HepG2 (cell line): ENCODE data around the gene LDLRAD4. TPM values are rescaled to one million over a fixed set of nuclear protein-coding genes. Genes with fewer than 3 reads are reported as not detected.

Source experiments
- ATAC-seq: fragments of 200-7000 bp; cut with Tn5 transposase; 3 replicates; pipeline ENCODE4 v1.9.1; 2020; ENCODE audit warnings: mild to moderate bottlenecking, moderate library complexity
- BruUV-seq: library from RNA; stranded (reverse); fragments of 400-500 nt; replicated peaks from 2 replicates; lab custom pipeline; 2021; lab: Mats Ljungman, UMichigan
- CTCF ChIA-PET: fragments of 300-600 bp; formaldehyde crosslinking; extraction: SDS; loops from one replicate; lab custom pipeline; 2021; ENCODE audit warnings: low total read pairs, inconsistent platforms, low intra/inter-chr PET ratio; lab: Yijun Ruan, JAX
- POLR2A ChIA-PET: fragments of 350-600 bp; sonication (Branson Sonifier 250); formaldehyde crosslinking; loops from one replicate; lab custom pipeline; 2020; ENCODE audit warnings: antibody characterized with exemption, inconsistent platforms; lab: Yijun Ruan, JAX
- DNase-seq: peaks from one replicate; pipeline ENCODE4 v3.0.0-alpha.2; 2015; ENCODE audit warnings: low spot score
- FAIRE-seq: peaks from 3 replicates; lab custom pipeline; 2011; peaks lifted over from hg19 to GRCh38; lab: Jason Lieb, UNC
- H2AFZ ChIP-seq: one replicate; pipeline ENCODE4 v1.6.1; 2011; ENCODE audit warnings: low read length, inconsistent platforms
- H3K27ac ChIP-seq: fragments of 300-600 bp; 3 replicates; pipeline ENCODE4 v1.8.0; 2011; ENCODE audit warnings: mixed run types, mild to moderate bottlenecking, mixed read lengths, low read length, inconsistent platforms; ENCODE audit not compliant: insufficient read depth; ENCODE audit errors: extremely low read length
- H3K27me3 ChIP-seq, 2 experiments: fragments of 200-600 bp in 1 of 2; 2 replicates in 1 of 2; 3 replicates in 1 of 2; pipeline versions ENCODE4 v1.6.0 to v1.8.0; 2011; ENCODE audit warnings: low read length in 2 of 2, mild to moderate bottlenecking in 2 of 2, moderate library complexity in 2 of 2, inconsistent platforms in 1 of 2; ENCODE audit not compliant: insufficient read depth in 2 of 2, control insufficient read depth in 1 of 2
- H3K36me3 ChIP-seq, 2 experiments: fragments of 200-600 bp in 1 of 2; replicated peaks in 1 of 2; 2 replicates in 1 of 2; 3 replicates in 1 of 2; pipeline versions ENCODE4 v1.5.1 to v1.8.0; 2011; ENCODE audit warnings: low read length in 2 of 2, inconsistent platforms in 1 of 2; ENCODE audit not compliant: insufficient read depth in 2 of 2, control insufficient read depth in 1 of 2
- H3K4me1 ChIP-seq: 2 replicates; pipeline ENCODE4 v1.5.1; 2012; ENCODE audit warnings: low read length, inconsistent platforms; ENCODE audit not compliant: insufficient read depth
- H3K4me2 ChIP-seq: 2 replicates; pipeline ENCODE4 v1.6.0; 2011; ENCODE audit warnings: low read depth, low read length, inconsistent platforms
- H3K4me3 ChIP-seq, 3 experiments: fragments of 200-600 bp in 1 of 3; sonication (generic), shearing (Covaris generic) in 1 of 3; replicated peaks in 1 of 3; 2 replicates each; pipeline ENCODE4 v1.5.1; 2011 to 2016; ENCODE audit warnings: low read length in 3 of 3, inconsistent platforms in 2 of 3, low read depth in 2 of 3, mild to moderate bottlenecking in 2 of 3, control low read depth in 1 of 3, mixed read lengths in 1 of 3; ENCODE audit not compliant: insufficient read depth in 1 of 3
- H3K79me2 ChIP-seq: one replicate; pipeline ENCODE4 v1.6.1; 2011; ENCODE audit warnings: low read length, inconsistent platforms; ENCODE audit not compliant: insufficient read depth
- H3K9ac ChIP-seq: 2 replicates; pipeline ENCODE4 v1.6.0; 2011; ENCODE audit warnings: mild to moderate bottlenecking, low read depth, low read length, inconsistent platforms; ENCODE audit not compliant: insufficient read depth
- H3K9me3 ChIP-seq: 2 replicates; pipeline ENCODE4 v1.5.1; 2012; ENCODE audit warnings: mild to moderate bottlenecking, low read length
- H4K20me1 ChIP-seq: 2 replicates; pipeline ENCODE4 v1.6.0; 2011; ENCODE audit warnings: inconsistent platforms, mild to moderate bottlenecking, low read length, moderate library complexity; ENCODE audit not compliant: insufficient read depth
- ATAD3A ChIP-seq: sonication (generic); formaldehyde crosslinking; IDR thresholded peaks from 2 replicates; pipeline ENCODE4 v1.4.0; 2020; ENCODE audit warnings: missing genetic modification reagents
- ATF7 ChIP-seq, 2 experiments: fragments of 450-650 bp in 1 of 2; sonication (generic) in 1 of 2; formaldehyde crosslinking in 1 of 2; IDR thresholded peaks; 2 replicates each; pipeline versions ENCODE4 v1.4.0 to v1.6.1; 2016 to 2020; ENCODE audit warnings: antibody characterized with exemption in 1 of 2, mild to moderate bottlenecking in 1 of 2, missing genetic modification reagents in 1 of 2
- KLF13 ChIP-seq: sonication (generic); formaldehyde crosslinking; IDR thresholded peaks from 2 replicates; pipeline ENCODE4 v1.4.0; 2020; ENCODE audit warnings: mild to moderate bottlenecking, missing genetic modification reagents
- MBNL3 ChIP-seq: fragments of 250-450 bp; sonication (Bioruptor Pico); conservative IDR thresholded peaks from 2 replicates; pipeline ENCODE4 v1.8.0; 2022; ENCODE audit warnings: mild to moderate bottlenecking, inconsistent platforms
- NFYC ChIP-seq: IDR thresholded peaks from 2 replicates; pipeline ENCODE4 v1.6.1; 2016; ENCODE audit warnings: missing genetic modification reagents, missing compliant biosample characterization
- NRL ChIP-seq: sonication (generic); formaldehyde crosslinking; IDR thresholded peaks from 2 replicates; pipeline ENCODE4 v1.5.0; 2020; ENCODE audit warnings: missing genetic modification reagents, mild to moderate bottlenecking, moderate library complexity, borderline replicate concordance
- PHF21A ChIP-seq: sonication (generic); formaldehyde crosslinking; IDR thresholded peaks from 2 replicates; pipeline ENCODE4 v1.5.0; 2020; ENCODE audit warnings: mild to moderate bottlenecking, missing genetic modification reagents
- SIX1 ChIP-seq: sonication (generic); formaldehyde crosslinking; IDR thresholded peaks from 2 replicates; pipeline ENCODE4 v1.4.0; 2020; ENCODE audit warnings: missing genetic modification reagents, borderline replicate concordance
- TARDBP ChIP-seq: sonication (generic); formaldehyde crosslinking; IDR thresholded peaks from 2 replicates; pipeline ENCODE4 v1.8.0; 2022; ENCODE audit warnings: mild to moderate bottlenecking, missing genetic modification reagents
- ZNF260 ChIP-seq: sonication (generic); formaldehyde crosslinking; IDR thresholded peaks from 2 replicates; pipeline ENCODE4 v1.4.0; 2020; ENCODE audit warnings: missing genetic modification reagents, low read depth, mild to moderate bottlenecking, borderline replicate concordance
- ZNF674 ChIP-seq: sonication (generic); formaldehyde crosslinking; IDR thresholded peaks from 2 replicates; pipeline ENCODE4 v1.5.0; 2020; ENCODE audit warnings: low read depth, mild to moderate bottlenecking, missing genetic modification reagents
- ZSCAN21 ChIP-seq: sonication (generic); formaldehyde crosslinking; IDR thresholded peaks from 2 replicates; pipeline ENCODE4 v1.8.0; 2022; ENCODE audit warnings: mild to moderate bottlenecking, missing genetic modification reagents, moderate library complexity, borderline replicate concordance
- whole genome bisulfite sequencing: methylation state at CpG from one replicate; pipeline ENCODE4 v1.1.6; 2017; ENCODE audit warnings: low lambda C conversion rate; 5-methylcytosine and 5-hydroxymethylcytosine counted together
- in situ Hi-C: cut with HindIII; loops from 2 replicates; pipeline ENCODE4 v1.10.0; 2017; ENCODE audit warnings: low pct_unique_long_range_greater_than_20kb; ENCODE audit not compliant: extremely low pct_ligation_motif_present
- intact Hi-C: fragments of 100-400 bp; cut with micrococcal nuclease; formaldehyde crosslinking; loops from one replicate; pipeline ENCODE4 v1.10.0; 2022; ENCODE audit not compliant: unreplicated experiment
- polyA plus RNA-seq, 8 experiments: library from polyadenylated mRNA; depleted of rRNA in 3 of 8; stranded (reverse) in 7 of 8; unstranded in 1 of 8; fragments of >200 nt; fragmentation: Illumina TruSeq in 4 of 8; extraction: Trizol in 4 of 8; gene quantifications; 2 replicates each; pipeline versions ENCODE4 v1.2.1 to v1.2.3, GENCODE V29; 2011 to 2016; ENCODE audit warnings: low read depth in 4 of 8, missing spikeins in 1 of 8, mixed read lengths in 1 of 8; ENCODE audit not compliant: insufficient read depth in 1 of 8
- total RNA-seq, 5 experiments: library from RNA; depleted of rRNA; stranded (reverse); fragments of >200 nt; fragmentation: Illumina TruSeq; extraction: Trizol; gene quantifications; 2 replicates each; pipeline ENCODE4 v1.2.3, GENCODE V29; 2016; ENCODE audit warnings: low read depth in 1 of 5
- TF ChIP-seq, protein P1 (sequence below): sonication (generic); formaldehyde crosslinking; IDR thresholded peaks from 2 replicates; pipeline ENCODE4 v1.4.0; 2020; ENCODE audit warnings: missing genetic modification reagents
- TF ChIP-seq, protein P2 (sequence below): sonication (generic); formaldehyde crosslinking; IDR thresholded peaks from 2 replicates; pipeline ENCODE4 v1.4.0; 2020; ENCODE audit warnings: missing genetic modification reagents, borderline replicate concordance
- TF ChIP-seq, protein P3 (sequence below): IDR thresholded peaks from 2 replicates; pipeline ENCODE4 v1.6.1; 2016; ENCODE audit warnings: missing genetic modification reagents, missing compliant biosample characterization

The LDLRAD4 gene
- total and polyA plus RNA-seq, 2 of the 13 experiments (the other 11 are each of a cell fraction or from before 2014, with no cell fraction given) = 13.6 to 20.9 TPM

DNA sequence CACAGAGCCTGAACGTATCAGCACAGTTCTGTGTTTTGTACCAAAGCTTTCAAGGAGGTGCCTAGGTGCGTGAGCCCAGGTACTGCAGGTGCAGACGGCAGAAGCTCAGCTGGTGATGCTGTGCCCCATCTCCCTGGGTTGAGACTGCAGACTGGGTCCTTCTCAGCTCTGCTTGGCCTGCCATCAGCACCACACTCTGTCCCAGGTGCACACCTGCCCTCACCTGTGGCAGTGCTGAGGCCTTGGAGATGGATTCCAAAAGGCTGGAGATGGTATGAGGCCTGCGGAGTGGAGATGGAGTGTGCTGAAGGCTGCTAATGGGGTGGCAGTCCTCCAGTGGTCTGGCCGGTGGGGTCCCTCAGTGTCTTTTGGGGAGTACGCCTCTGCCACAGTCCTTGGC, 9.3 kb downstream of the LDLRAD4 start:
- intact Hi-C loops = no loop called here
- FAIRE-seq (no peak), ATAC-seq (no peak), DNase-seq (no peak)
- H3K4me3 ChIP-seq = no peak overlapping the region
- ChIA-PET CTCF (no interaction called here), POLR2A (no interaction called here)
- H3K36me3 ChIP-seq = no peaks in the 10 kb centered on the region; a peak in 1 of 5 replicates
- BruUV-seq = no TSS peak
- H3K9ac ChIP-seq = no peak overlapping the region
- no peaks in the 10 kb centered on the region for H3K9me3 ChIP-seq
- H3K27me3 ChIP-seq = no peaks in the 10 kb centered on the region
- no peaks in the 10 kb centered on the region for H4K20me1 ChIP-seq
- no peak overlapping the region for H2AFZ ChIP-seq
- in situ Hi-C loops = loop anchor here (10.0 kb wide), 1 partner anchor 307 kb away; no protein-coding TSS in a partner anchor
- H3K4me2 ChIP-seq = no peak overlapping the region
- no peak overlapping the region for H3K27ac ChIP-seq
- no peaks in the 10 kb centered on the region for H3K79me2 ChIP-seq
- WGBS = 96% methylated on average over 4 of the region's 6 CpGs
- H3K4me1 ChIP-seq = peaks cover 12% of the 10 kb centered on the region
- TF ChIP-seq KLF13 (no peak), MBNL3 (CRISPR knock-in tag) (no peak), TARDBP (CRISPR knock-in tag) (no peak), ATAD3A (CRISPR knock-in tag) (no peak), PHF21A (CRISPR knock-in tag) (no peak), ZSCAN21 (no peak), ZNF674 (CRISPR knock-in tag) (no peak), NRL (CRISPR knock-in tag) (no peak), NFYC (no peak), SIX1 (no peak), ZNF260 (CRISPR knock-in tag) (no peak), ATF7 (IDR thresholded peaks at IDR 0.05) (no peak), ATF7 (CRISPR knock-in tag; IDR thresholded peaks at IDR 0.05) (no peak)
- TF ChIP-seq, protein P1, sequence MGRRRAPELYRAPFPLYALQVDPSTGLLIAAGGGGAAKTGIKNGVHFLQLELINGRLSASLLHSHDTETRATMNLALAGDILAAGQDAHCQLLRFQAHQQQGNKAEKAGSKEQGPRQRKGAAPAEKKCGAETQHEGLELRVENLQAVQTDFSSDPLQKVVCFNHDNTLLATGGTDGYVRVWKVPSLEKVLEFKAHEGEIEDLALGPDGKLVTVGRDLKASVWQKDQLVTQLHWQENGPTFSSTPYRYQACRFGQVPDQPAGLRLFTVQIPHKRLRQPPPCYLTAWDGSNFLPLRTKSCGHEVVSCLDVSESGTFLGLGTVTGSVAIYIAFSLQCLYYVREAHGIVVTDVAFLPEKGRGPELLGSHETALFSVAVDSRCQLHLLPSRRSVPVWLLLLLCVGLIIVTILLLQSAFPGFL (CRISPR knock-in tag) = no peak
- TF ChIP-seq, protein P2, sequence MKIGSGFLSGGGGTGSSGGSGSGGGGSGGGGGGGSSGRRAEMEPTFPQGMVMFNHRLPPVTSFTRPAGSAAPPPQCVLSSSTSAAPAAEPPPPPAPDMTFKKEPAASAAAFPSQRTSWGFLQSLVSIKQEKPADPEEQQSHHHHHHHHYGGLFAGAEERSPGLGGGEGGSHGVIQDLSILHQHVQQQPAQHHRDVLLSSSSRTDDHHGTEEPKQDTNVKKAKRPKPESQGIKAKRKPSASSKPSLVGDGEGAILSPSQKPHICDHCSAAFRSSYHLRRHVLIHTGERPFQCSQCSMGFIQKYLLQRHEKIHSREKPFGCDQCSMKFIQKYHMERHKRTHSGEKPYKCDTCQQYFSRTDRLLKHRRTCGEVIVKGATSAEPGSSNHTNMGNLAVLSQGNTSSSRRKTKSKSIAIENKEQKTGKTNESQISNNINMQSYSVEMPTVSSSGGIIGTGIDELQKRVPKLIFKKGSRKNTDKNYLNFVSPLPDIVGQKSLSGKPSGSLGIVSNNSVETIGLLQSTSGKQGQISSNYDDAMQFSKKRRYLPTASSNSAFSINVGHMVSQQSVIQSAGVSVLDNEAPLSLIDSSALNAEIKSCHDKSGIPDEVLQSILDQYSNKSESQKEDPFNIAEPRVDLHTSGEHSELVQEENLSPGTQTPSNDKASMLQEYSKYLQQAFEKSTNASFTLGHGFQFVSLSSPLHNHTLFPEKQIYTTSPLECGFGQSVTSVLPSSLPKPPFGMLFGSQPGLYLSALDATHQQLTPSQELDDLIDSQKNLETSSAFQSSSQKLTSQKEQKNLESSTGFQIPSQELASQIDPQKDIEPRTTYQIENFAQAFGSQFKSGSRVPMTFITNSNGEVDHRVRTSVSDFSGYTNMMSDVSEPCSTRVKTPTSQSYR = no peak
- TF ChIP-seq, protein P3, sequence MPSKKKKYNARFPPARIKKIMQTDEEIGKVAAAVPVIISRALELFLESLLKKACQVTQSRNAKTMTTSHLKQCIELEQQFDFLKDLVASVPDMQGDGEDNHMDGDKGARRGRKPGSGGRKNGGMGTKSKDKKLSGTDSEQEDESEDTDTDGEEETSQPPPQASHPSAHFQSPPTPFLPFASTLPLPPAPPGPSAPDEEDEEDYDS (CRISPR knock-in tag) = no peak
